HepG2 (cell line): ENCODE data around the gene VAPB. TPM values are rescaled to one million over a fixed set of nuclear protein-coding genes. Genes with fewer than 3 reads are reported as not detected.
A peak's percentile ranks its signal among the peaks of the same experiment; 100 is the strongest.

Experiments
- ATAC-seq: fragments of 200-7000 bp; cut with Tn5 transposase; 3 replicates; pipeline ENCODE4 v1.9.1; 2020; ENCODE audit warnings: mild to moderate bottlenecking, moderate library complexity
- BruUV-seq: library from RNA; stranded (reverse); fragments of 400-500 nt; replicated peaks from 2 replicates; lab custom pipeline; 2021; lab: Mats Ljungman, UMichigan
- CTCF ChIA-PET: fragments of 300-600 bp; formaldehyde crosslinking; extraction: SDS; loops from one replicate; lab custom pipeline; 2021; ENCODE audit warnings: low total read pairs, inconsistent platforms, low intra/inter-chr PET ratio; lab: Yijun Ruan, JAX
- POLR2A ChIA-PET: fragments of 350-600 bp; sonication (Branson Sonifier 250); formaldehyde crosslinking; loops from one replicate; lab custom pipeline; 2020; ENCODE audit warnings: antibody characterized with exemption, inconsistent platforms; lab: Yijun Ruan, JAX
- DNase-seq: peaks from one replicate; pipeline ENCODE4 v3.0.0-alpha.2; 2015; ENCODE audit warnings: low spot score
- FAIRE-seq: peaks from 3 replicates; lab custom pipeline; 2011; peaks lifted over from hg19 to GRCh38; lab: Jason Lieb, UNC
- H2AFZ ChIP-seq: one replicate; pipeline ENCODE4 v1.6.1; 2011; ENCODE audit warnings: low read length, inconsistent platforms
- H3K27ac ChIP-seq: fragments of 300-600 bp; 3 replicates; pipeline ENCODE4 v1.8.0; 2011; ENCODE audit warnings: mixed run types, mild to moderate bottlenecking, mixed read lengths, low read length, inconsistent platforms; ENCODE audit not compliant: insufficient read depth; ENCODE audit errors: extremely low read length
- H3K27me3 ChIP-seq, 2 experiments: fragments of 200-600 bp in 1 of 2; 2 replicates in 1 of 2; 3 replicates in 1 of 2; pipeline versions ENCODE4 v1.6.0 to v1.8.0; 2011; ENCODE audit warnings: low read length in 2 of 2, mild to moderate bottlenecking in 2 of 2, moderate library complexity in 2 of 2, inconsistent platforms in 1 of 2; ENCODE audit not compliant: insufficient read depth in 2 of 2, control insufficient read depth in 1 of 2
- H3K36me3 ChIP-seq, 2 experiments: fragments of 200-600 bp in 1 of 2; replicated peaks in 1 of 2; 2 replicates in 1 of 2; 3 replicates in 1 of 2; pipeline versions ENCODE4 v1.5.1 to v1.8.0; 2011; ENCODE audit warnings: low read length in 2 of 2, inconsistent platforms in 1 of 2; ENCODE audit not compliant: insufficient read depth in 2 of 2, control insufficient read depth in 1 of 2
- H3K4me1 ChIP-seq: 2 replicates; pipeline ENCODE4 v1.5.1; 2012; ENCODE audit warnings: low read length, inconsistent platforms; ENCODE audit not compliant: insufficient read depth
- H3K4me2 ChIP-seq: 2 replicates; pipeline ENCODE4 v1.6.0; 2011; ENCODE audit warnings: low read depth, low read length, inconsistent platforms
- H3K4me3 ChIP-seq, 3 experiments: fragments of 200-600 bp in 1 of 3; sonication (generic), shearing (Covaris generic) in 1 of 3; replicated peaks in 1 of 3; 2 replicates each; pipeline ENCODE4 v1.5.1; 2011 to 2016; ENCODE audit warnings: low read length in 3 of 3, inconsistent platforms in 2 of 3, low read depth in 2 of 3, mild to moderate bottlenecking in 2 of 3, control low read depth in 1 of 3, mixed read lengths in 1 of 3; ENCODE audit not compliant: insufficient read depth in 1 of 3
- H3K79me2 ChIP-seq: one replicate; pipeline ENCODE4 v1.6.1; 2011; ENCODE audit warnings: low read length, inconsistent platforms; ENCODE audit not compliant: insufficient read depth
- H3K9ac ChIP-seq: 2 replicates; pipeline ENCODE4 v1.6.0; 2011; ENCODE audit warnings: mild to moderate bottlenecking, low read depth, low read length, inconsistent platforms; ENCODE audit not compliant: insufficient read depth
- H3K9me3 ChIP-seq: 2 replicates; pipeline ENCODE4 v1.5.1; 2012; ENCODE audit warnings: mild to moderate bottlenecking, low read length
- H4K20me1 ChIP-seq: 2 replicates; pipeline ENCODE4 v1.6.0; 2011; ENCODE audit warnings: inconsistent platforms, mild to moderate bottlenecking, low read length, moderate library complexity; ENCODE audit not compliant: insufficient read depth
- ATF1 ChIP-seq: IDR thresholded peaks from 2 replicates; pipeline ENCODE4 v1.6.1; 2016; ENCODE audit warnings: mild to moderate bottlenecking, control low read depth
- HNF4A ChIP-seq: sonication (generic); formaldehyde crosslinking; IDR thresholded peaks from 2 replicates; pipeline ENCODE4 v1.4.0; 2020; ENCODE audit warnings: missing genetic modification reagents
- TCF12 ChIP-seq, 2 experiments: fragments of 450-650 bp in 1 of 2; sonication (generic) in 1 of 2; formaldehyde crosslinking in 1 of 2; IDR thresholded peaks; 2 replicates each; pipeline versions ENCODE4 v1.6.1 to v1.8.0; 2017 to 2022; ENCODE audit warnings: antibody characterized with exemption in 1 of 2, mild to moderate bottlenecking in 1 of 2, missing genetic modification reagents in 1 of 2, moderate library complexity in 1 of 2
- ZFAT ChIP-seq: sonication (generic); formaldehyde crosslinking; conservative IDR thresholded peaks from 2 replicates; pipeline ENCODE4 v1.8.1; 2023; ENCODE audit warnings: missing genetic modification reagents, inconsistent platforms
- ZNF431 ChIP-seq: sonication (generic); formaldehyde crosslinking; IDR thresholded peaks from 2 replicates; pipeline ENCODE4 v1.9.0; 2022; ENCODE audit warnings: missing genetic modification reagents, low read depth, mild to moderate bottlenecking, borderline replicate concordance
- ZNF678 ChIP-seq: sonication (generic); formaldehyde crosslinking; IDR thresholded peaks from 2 replicates; pipeline ENCODE4 v1.4.0; 2020; ENCODE audit warnings: mild to moderate bottlenecking, missing genetic modification reagents
- ZNF766 ChIP-seq: sonication (generic); formaldehyde crosslinking; IDR thresholded peaks from 2 replicates; pipeline ENCODE4 v1.5.0; 2020; ENCODE audit warnings: missing genetic modification reagents, borderline replicate concordance
- ZNF850 ChIP-seq: sonication (generic); formaldehyde crosslinking; conservative IDR thresholded peaks from 2 replicates; pipeline ENCODE4 v1.9.0; 2021; ENCODE audit warnings: mild to moderate bottlenecking, missing genetic modification reagents
- WGBS: methylation state at CpG from one replicate; pipeline ENCODE4 v1.1.6; 2017; ENCODE audit warnings: low lambda C conversion rate; 5-methylcytosine and 5-hydroxymethylcytosine counted together
- in situ Hi-C: cut with HindIII; loops from 2 replicates; pipeline ENCODE4 v1.10.0; 2017; ENCODE audit warnings: low pct_unique_long_range_greater_than_20kb; ENCODE audit not compliant: extremely low pct_ligation_motif_present
- intact Hi-C: fragments of 100-400 bp; cut with micrococcal nuclease; formaldehyde crosslinking; loops from one replicate; pipeline ENCODE4 v1.10.0; 2022; ENCODE audit not compliant: unreplicated experiment
- polyA plus RNA-seq, 8 experiments: library from polyadenylated mRNA; depleted of rRNA in 3 of 8; stranded (reverse) in 7 of 8; unstranded in 1 of 8; fragments of >200 nt; fragmentation: Illumina TruSeq in 4 of 8; extraction: Trizol in 4 of 8; gene quantifications; 2 replicates each; pipeline versions ENCODE4 v1.2.1 to v1.2.3, GENCODE V29; 2011 to 2016; ENCODE audit warnings: low read depth in 4 of 8, missing spikeins in 1 of 8, mixed read lengths in 1 of 8; ENCODE audit not compliant: insufficient read depth in 1 of 8
- total RNA-seq, 5 experiments: library from RNA; depleted of rRNA; stranded (reverse); fragments of >200 nt; fragmentation: Illumina TruSeq; extraction: Trizol; gene quantifications; 2 replicates each; pipeline ENCODE4 v1.2.3, GENCODE V29; 2016; ENCODE audit warnings: low read depth in 1 of 5
- TF ChIP-seq, protein P1 (sequence below): sonication (generic); formaldehyde crosslinking; IDR thresholded peaks from 2 replicates; pipeline ENCODE4 v1.5.0; 2020; ENCODE audit warnings: mild to moderate bottlenecking, missing genetic modification reagents, borderline replicate concordance
- TF ChIP-seq, protein P2 (sequence below): sonication (generic); formaldehyde crosslinking; IDR thresholded peaks from 2 replicates; pipeline ENCODE4; 2020; ENCODE audit warnings: missing genetic modification reagents, mild to moderate bottlenecking, borderline replicate concordance
- TF ChIP-seq, protein P3 (sequence below): IDR thresholded peaks from 2 replicates; pipeline ENCODE4 v1.6.1; 2016; ENCODE audit warnings: mild to moderate bottlenecking

The VAPB gene
- total and polyA plus RNA-seq, 2 of the 13 experiments (the other 11 are each of a cell fraction or from before 2014, with no cell fraction given), result 18.6 to 48.5 TPM

DNA sequence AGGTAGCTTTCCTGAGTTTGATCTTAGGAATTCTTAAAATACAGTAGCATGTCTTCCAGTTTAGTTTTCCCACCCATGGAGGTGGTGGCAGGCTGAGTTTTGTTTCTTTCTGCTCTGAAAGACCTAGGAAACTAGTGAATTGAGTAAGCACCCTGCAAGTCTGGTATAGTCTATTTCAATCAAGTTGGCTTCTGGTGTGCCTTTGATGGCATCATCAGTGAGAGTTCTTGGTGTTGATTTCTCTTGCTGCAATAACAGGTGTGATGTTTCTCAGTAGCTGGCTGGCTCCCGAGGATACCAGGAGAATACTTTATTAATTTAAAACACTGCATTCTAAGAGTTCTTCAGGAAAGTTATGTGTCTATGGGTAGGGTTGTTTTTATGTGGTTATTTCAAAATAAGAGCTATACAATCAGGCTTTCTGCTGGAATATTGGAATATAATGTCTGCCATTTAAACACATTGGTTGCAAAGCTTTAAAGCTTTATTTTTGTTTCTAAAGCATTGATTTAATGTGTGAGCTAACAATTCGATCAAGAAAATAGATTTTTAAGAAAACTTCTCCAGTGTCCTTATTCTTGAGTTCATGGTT, 19.0 kb downstream of the VAPB start:
- Histone ChIP-seq H3K9ac (no peak overlapping the region), H3K36me3 (peaks cover 0 to 6% of the 10 kb centered on the region in 2 experiments; a peak in 2 of 5 replicates), H3K9me3 (no peaks in the 10 kb centered on the region), H2AFZ (no peak overlapping the region), H3K27ac (peak overlapping the region; percentile 41), H3K4me1 (peaks cover 81% of the 10 kb centered on the region), H4K20me1 (peaks cover 19% of the 10 kb centered on the region), H3K27me3 (no peaks in the 10 kb centered on the region), H3K4me3 (peak overlapping the region in 1 of 3 experiments; percentile 17; a peak in 1 of 6 replicates), H3K79me2 (peaks cover 98% of the 10 kb centered on the region), H3K4me2 (peak overlapping the region; percentile 45)
- 63% methylated on average over 2 of the region's 2 CpGs for WGBS
- no TSS peak for BruUV-seq
- no peak; the same call in 2 of the 3 replicates for ATAC-seq
- DNase-seq, result no peak
- CTCF ChIA-PET, result no interaction called here
- in situ Hi-C loops, result no loop called here
- POLR2A ChIA-PET, result interaction anchor here (1.9 kb wide), 1 partner anchor 19 kb away, joined by 11 read pairs; the partner anchor contains the start of gene VAPB
- FAIRE-seq, result no peak
- intact Hi-C loops, result loop anchor here (1.0 kb wide), 1 partner anchor 19 kb away; the partner anchor contains the start of gene VAPB
- TF ChIP-seq, protein P1, sequence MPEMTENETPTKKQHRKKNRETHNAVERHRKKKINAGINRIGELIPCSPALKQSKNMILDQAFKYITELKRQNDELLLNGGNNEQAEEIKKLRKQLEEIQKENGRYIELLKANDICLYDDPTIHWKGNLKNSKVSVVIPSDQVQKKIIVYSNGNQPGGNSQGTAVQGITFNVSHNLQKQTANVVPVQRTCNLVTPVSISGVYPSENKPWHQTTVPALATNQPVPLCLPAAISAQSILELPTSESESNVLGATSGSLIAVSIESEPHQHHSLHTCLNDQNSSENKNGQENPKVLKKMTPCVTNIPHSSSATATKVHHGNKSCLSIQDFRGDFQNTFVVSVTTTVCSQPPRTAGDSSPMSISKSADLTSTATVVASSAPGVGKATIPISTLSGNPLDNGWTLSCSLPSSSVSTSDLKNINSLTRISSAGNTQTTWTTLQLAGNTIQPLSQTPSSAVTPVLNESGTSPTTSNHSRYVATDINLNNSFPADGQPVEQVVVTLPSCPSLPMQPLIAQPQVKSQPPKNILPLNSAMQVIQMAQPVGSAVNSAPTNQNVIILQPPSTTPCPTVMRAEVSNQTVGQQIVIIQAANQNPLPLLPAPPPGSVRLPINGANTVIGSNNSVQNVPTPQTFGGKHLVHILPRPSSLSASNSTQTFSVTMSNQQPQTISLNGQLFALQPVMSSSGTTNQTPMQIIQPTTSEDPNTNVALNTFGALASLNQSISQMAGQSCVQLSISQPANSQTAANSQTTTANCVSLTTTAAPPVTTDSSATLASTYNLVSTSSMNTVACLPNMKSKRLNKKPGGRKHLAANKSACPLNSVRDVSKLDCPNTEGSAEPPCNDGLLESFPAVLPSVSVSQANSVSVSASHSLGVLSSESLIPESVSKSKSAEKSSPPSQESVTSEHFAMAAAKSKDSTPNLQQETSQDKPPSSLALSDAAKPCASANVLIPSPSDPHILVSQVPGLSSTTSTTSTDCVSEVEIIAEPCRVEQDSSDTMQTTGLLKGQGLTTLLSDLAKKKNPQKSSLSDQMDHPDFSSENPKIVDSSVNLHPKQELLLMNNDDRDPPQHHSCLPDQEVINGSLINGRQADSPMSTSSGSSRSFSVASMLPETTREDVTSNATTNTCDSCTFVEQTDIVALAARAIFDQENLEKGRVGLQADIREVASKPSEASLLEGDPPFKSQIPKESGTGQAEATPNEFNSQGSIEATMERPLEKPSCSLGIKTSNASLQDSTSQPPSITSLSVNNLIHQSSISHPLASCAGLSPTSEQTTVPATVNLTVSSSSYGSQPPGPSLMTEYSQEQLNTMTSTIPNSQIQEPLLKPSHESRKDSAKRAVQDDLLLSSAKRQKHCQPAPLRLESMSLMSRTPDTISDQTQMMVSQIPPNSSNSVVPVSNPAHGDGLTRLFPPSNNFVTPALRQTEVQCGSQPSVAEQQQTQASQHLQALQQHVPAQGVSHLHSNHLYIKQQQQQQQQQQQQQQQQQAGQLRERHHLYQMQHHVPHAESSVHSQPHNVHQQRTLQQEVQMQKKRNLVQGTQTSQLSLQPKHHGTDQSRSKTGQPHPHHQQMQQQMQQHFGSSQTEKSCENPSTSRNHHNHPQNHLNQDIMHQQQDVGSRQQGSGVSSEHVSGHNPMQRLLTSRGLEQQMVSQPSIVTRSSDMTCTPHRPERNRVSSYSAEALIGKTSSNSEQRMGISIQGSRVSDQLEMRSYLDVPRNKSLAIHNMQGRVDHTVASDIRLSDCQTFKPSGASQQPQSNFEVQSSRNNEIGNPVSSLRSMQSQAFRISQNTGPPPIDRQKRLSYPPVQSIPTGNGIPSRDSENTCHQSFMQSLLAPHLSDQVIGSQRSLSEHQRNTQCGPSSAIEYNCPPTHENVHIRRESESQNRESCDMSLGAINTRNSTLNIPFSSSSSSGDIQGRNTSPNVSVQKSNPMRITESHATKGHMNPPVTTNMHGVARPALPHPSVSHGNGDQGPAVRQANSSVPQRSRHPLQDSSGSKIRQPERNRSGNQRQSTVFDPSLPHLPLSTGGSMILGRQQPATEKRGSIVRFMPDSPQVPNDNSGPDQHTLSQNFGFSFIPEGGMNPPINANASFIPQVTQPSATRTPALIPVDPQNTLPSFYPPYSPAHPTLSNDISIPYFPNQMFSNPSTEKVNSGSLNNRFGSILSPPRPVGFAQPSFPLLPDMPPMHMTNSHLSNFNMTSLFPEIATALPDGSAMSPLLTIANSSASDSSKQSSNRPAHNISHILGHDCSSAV (CRISPR knock-in tag), result no peak
- TF ChIP-seq ZNF850 (CRISPR knock-in tag) (no peak), ATF1 (CRISPR knock-in tag) (peak; percentile 25; the same call in 1 of the 2 replicates), ZNF678 (CRISPR knock-in tag) (no peak), ZNF431 (no peak), TCF12 (IDR thresholded peaks at IDR 0.05) (no peak), TCF12 (CRISPR knock-in tag; IDR thresholded peaks at IDR 0.05) (no peak), HNF4A (CRISPR knock-in tag) (no peak), ZFAT (CRISPR knock-in tag) (no peak), ZNF766 (CRISPR knock-in tag) (no peak)
- TF ChIP-seq, protein P2, sequence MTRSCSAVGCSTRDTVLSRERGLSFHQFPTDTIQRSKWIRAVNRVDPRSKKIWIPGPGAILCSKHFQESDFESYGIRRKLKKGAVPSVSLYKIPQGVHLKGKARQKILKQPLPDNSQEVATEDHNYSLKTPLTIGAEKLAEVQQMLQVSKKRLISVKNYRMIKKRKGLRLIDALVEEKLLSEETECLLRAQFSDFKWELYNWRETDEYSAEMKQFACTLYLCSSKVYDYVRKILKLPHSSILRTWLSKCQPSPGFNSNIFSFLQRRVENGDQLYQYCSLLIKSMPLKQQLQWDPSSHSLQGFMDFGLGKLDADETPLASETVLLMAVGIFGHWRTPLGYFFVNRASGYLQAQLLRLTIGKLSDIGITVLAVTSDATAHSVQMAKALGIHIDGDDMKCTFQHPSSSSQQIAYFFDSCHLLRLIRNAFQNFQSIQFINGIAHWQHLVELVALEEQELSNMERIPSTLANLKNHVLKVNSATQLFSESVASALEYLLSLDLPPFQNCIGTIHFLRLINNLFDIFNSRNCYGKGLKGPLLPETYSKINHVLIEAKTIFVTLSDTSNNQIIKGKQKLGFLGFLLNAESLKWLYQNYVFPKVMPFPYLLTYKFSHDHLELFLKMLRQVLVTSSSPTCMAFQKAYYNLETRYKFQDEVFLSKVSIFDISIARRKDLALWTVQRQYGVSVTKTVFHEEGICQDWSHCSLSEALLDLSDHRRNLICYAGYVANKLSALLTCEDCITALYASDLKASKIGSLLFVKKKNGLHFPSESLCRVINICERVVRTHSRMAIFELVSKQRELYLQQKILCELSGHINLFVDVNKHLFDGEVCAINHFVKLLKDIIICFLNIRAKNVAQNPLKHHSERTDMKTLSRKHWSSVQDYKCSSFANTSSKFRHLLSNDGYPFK (CRISPR knock-in tag), result no peak
- TF ChIP-seq, protein P3, sequence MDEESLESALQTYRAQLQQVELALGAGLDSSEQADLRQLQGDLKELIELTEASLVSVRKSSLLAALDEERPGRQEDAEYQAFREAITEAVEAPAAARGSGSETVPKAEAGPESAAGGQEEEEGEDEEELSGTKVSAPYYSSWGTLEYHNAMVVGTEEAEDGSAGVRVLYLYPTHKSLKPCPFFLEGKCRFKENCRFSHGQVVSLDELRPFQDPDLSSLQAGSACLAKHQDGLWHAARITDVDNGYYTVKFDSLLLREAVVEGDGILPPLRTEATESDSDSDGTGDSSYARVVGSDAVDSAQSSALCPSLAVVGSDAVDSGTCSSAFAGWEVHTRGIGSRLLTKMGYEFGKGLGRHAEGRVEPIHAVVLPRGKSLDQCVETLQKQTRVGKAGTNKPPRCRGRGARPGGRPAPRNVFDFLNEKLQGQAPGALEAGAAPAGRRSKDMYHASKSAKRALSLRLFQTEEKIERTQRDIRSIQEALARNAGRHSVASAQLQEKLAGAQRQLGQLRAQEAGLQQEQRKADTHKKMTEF (CRISPR knock-in tag), result no peak
